Measurements from ENCODE around the gene SAP30BP. TPM values are rescaled to one million over a fixed set of nuclear protein-coding genes. Genes with fewer than 3 reads are reported as not detected.

The SAP30BP gene
- total and polyA plus RNA-seq, 10 of the 15 experiments (the other 5 are each of a cell fraction or from before 2014, with no cell fraction given) = 57.9 to 166 (median 94.5) TPM

DNA sequence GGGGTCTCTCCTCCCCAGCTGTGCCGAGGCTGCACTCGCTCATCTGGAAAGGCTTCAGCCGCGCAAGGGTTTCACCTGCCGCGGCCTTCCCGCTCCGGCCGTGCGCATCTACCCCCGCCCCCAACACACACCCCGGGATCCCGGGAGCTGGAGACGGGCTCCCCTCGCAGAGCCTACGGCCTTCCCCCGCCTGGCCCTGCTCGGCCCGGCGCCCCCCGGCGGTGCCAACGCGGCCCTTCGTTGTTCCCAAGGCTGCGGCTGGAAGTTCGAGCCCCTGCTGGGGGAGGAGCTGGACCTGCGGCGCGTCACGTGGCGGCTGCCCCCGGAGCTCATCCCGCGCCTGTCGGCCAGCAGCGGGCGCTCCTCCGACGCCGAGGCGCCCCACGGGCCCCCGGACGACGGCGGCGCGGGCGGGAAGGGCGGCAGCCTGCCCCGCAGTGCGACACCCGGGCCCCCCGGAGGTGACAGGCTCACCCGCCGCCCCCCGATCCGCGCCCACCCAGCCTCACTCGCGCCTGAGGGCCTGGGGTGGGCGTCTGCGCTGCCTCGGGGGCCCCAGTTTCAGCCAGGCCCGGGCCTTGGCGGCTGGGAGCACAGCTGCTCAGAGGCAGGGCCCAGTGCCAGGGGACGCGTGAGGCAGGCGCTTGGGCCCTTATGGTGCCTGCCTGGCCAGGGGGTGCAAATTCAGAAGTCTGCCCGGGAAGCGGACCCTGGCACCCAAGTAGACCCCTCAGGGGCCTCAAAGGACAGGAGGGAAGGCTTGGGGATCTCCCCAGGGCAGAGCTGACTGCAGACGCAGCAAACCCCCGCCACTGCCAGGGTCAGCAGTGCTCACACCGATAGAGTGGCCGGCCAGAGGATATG, 86.6 kb downstream of the SAP30BP start:
- DNase-seq (ENCODE audit: low read depth, low spot score) (no peak), ATAC-seq (peak; percentile 89), FAIRE-seq (no peak)
- no peaks in the 10 kb centered on the region; the same call in 1 of the 2 replicates for H4K20me1 ChIP-seq (ENCODE audit: control insufficient read depth, insufficient read depth)
- intact Hi-C loops (cut with micrococcal nuclease; ENCODE audit: unreplicated experiment) (loop anchor here (5.0 kb wide), 1 partner anchor 326 kb away; no protein-coding TSS in a partner anchor), in situ Hi-C loops (cut with MboI) (no loop called here)
- 5% methylated on average over 64 of the region's 76 CpGs for WGBS (ENCODE audit: insufficient coverage, insufficient replicate concordance, low lambda C conversion rate, missing lambda C conversion rate)
- no peaks in the 10 kb centered on the region for H3K9me3 ChIP-seq (replicated peaks; ENCODE audit: control insufficient read depth, insufficient read depth, low read length)
- peaks cover 10% of the 10 kb centered on the region for H3K4me1 ChIP-seq (ENCODE audit: control insufficient read depth, insufficient read depth, low read length)
- ChIA-PET RAD21 (ENCODE audit: unreplicated experiment) (interaction anchor here (0.6 to 2.5 kb wide), 31 partner anchors 8 to 665 kb away, joined by 3 to 32 read pairs (median 4); partner anchors contain the start of genes GALK1, SMIM5, TRIM47 and TRIM65), SMC1A (ENCODE audit: uncharacterized antibody, unreplicated experiment) (interaction anchor here (0.6 to 1.8 kb wide), 23 partner anchors 9 to 162 kb away, joined by 3 to 10 read pairs (median 4); partner anchors contain the start of genes GALK1, SMIM5, TRIM65 and UNC13D), POLR2A (interaction anchor here (0.5 to 2.1 kb wide), 15 partner anchors 9 to 229 kb away, joined by 3 to 13 read pairs (median 4); partner anchors contain the start of genes GALK1, RECQL5, SAP30BP and WBP2), CTCF (interaction anchor here (0.5 to 10.6 kb wide), 55 partner anchors 9 to 1420 kb away, joined by 3 to 164 read pairs (median 5); partner anchors contain the start of genes GALK1, ITGB4, SMIM5 and TRIM47)
- peak overlapping the region; percentile 15; the same call in 1 of the 2 replicates for H3K9ac ChIP-seq (ENCODE audit: control insufficient read depth, insufficient read depth, low read length)
- H3K4me2 ChIP-seq (ENCODE audit: control insufficient read depth, insufficient read depth) = peak overlapping the region; percentile 73
- H3K36me3 ChIP-seq (ENCODE audit: control insufficient read depth in 2 of 2, insufficient read depth in 2 of 2, low read length in 1 of 2) = no peaks in the 10 kb centered on the region
- no peak overlapping the region for H3K27ac ChIP-seq (ENCODE audit: control insufficient read depth, insufficient read depth)
- BruUV-seq (replicated peaks) = no TSS peak
- peak overlapping the region; percentile 87 for H2AFZ ChIP-seq (ENCODE audit: control insufficient read depth, low read depth, low read length)
- no peaks in the 10 kb centered on the region for H3K27me3 ChIP-seq (replicated peaks in 1 of 2; ENCODE audit: control insufficient read depth in 2 of 2, insufficient read depth in 2 of 2, low read length in 1 of 2)
- H3K79me2 ChIP-seq (ENCODE audit: control insufficient read depth, insufficient read depth, low read length) = no peaks in the 10 kb centered on the region
- H3K4me3 ChIP-seq = peak overlapping the region; percentile 49; the same call in 1 of the 2 replicates
- TF ChIP-seq RB1 (IDR thresholded peaks at IDR 0.05; ENCODE audit: borderline replicate concordance) (peak; percentile 74; the same call in 1 of the 2 replicates), SMARCA5 (IDR thresholded peaks at IDR 0.05) (peak; percentile 91; the same call in 1 of the 2 replicates), IKZF1 (conservative IDR thresholded peaks at IDR 0.05) (peak; percentile 93), NR2F1 (conservative IDR thresholded peaks at IDR 0.05) (peak; percentile 64), ZSCAN29 (IDR thresholded peaks at IDR 0.05) (0 out of 2 replicates have a peak, but pooled peaks have one; percentile 19), BACH1 (IDR thresholded peaks at IDR 0.05; ENCODE audit: borderline replicate concordance) (peak; percentile 88), TARDBP (IDR thresholded peaks at IDR 0.05; ENCODE audit: borderline replicate concordance) (peak; percentile 58; the same call in 1 of the 2 replicates), EP300 (IDR thresholded peaks at IDR 0.05; ENCODE audit: borderline replicate concordance in 1 of 2, control insufficient read depth in 1 of 2, low read depth in 2 of 2, low read length in 2 of 2) (no peak), CEBPZ (IDR thresholded peaks at IDR 0.05; ENCODE audit: low read depth, low read length) (no peak), ZNF24 (IDR thresholded peaks at IDR 0.05) (0 out of 2 replicates have a peak, but pooled peaks have one; percentile 20), CBX5 (IDR thresholded peaks at IDR 0.05; ENCODE audit: low read depth) (no peak), POLR2A (IDR thresholded peaks at IDR 0.05; ENCODE audit: low read depth, low read length) (peak; percentile 60), ATF7 (IDR thresholded peaks at IDR 0.05; ENCODE audit: low read depth) (no peak), NBN (IDR thresholded peaks at IDR 0.05) (peak; percentile 23; the same call in 1 of the 2 replicates), FOXM1 (IDR thresholded peaks at IDR 0.05; ENCODE audit: low read depth, low read length) (no peak), EGR1 (IDR thresholded peaks at IDR 0.05; ENCODE audit: borderline replicate concordance in 1 of 2, low read depth in 2 of 2, low read length in 2 of 2) (0 out of 3 replicates have a peak, but pooled peaks of 1 of the 2 experiments have one; percentile 37)
- TF ChIP-seq, protein P1, sequence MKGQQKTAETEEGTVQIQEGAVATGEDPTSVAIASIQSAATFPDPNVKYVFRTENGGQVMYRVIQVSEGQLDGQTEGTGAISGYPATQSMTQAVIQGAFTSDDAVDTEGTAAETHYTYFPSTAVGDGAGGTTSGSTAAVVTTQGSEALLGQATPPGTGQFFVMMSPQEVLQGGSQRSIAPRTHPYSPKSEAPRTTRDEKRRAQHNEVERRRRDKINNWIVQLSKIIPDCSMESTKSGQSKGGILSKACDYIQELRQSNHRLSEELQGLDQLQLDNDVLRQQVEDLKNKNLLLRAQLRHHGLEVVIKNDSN (IDR thresholded peaks at IDR 0.05; ENCODE audit: borderline replicate concordance, extremely low read length, insufficient read depth, low read depth, low read length) = peak; percentile 96
- TF ChIP-seq, protein P2, sequence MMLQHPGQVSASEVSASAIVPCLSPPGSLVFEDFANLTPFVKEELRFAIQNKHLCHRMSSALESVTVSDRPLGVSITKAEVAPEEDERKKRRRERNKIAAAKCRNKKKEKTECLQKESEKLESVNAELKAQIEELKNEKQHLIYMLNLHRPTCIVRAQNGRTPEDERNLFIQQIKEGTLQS (IDR thresholded peaks at IDR 0.05; ENCODE audit: borderline replicate concordance, extremely low read depth, low read depth, low read length) = peak; percentile 88; the same call in 1 of the 2 replicates
